GM12878 (cell line): Measurements from ENCODE around the gene CYB5B. TPM values are rescaled to one million over a fixed set of nuclear protein-coding genes. Genes with fewer than 3 reads are reported as not detected.

Experiments used
- BACH1 ChIP-seq: fragments of 450-650 bp; IDR thresholded peaks from 2 replicates; pipeline ENCODE4 v1.6.1; 2017; ENCODE audit warnings: mild to moderate bottlenecking, borderline replicate concordance
- CBFB ChIP-seq: IDR thresholded peaks from 2 replicates; pipeline ENCODE4 v1.6.1; 2016; ENCODE audit warnings: antibody characterized with exemption, low read depth
- CREM ChIP-seq: IDR thresholded peaks from 2 replicates; pipeline ENCODE4 v1.6.1; 2014; ENCODE audit warnings: antibody characterized with exemption, low read depth
- EZH2 ChIP-seq: IDR thresholded peaks from 2 replicates; pipeline ENCODE4 v1.6.1; 2012; ENCODE audit warnings: low read depth, mild to moderate bottlenecking, control low read depth, inconsistent platforms, low read length, borderline replicate concordance; ENCODE audit not compliant: control insufficient read depth
- HDAC6 ChIP-seq: fragments of 200-600 bp; sonication (generic); IDR thresholded peaks from one replicate; pipeline ENCODE4 v1.8.0; 2017; ENCODE audit warnings: antibody characterized with exemption; ENCODE audit not compliant: unreplicated experiment
- IRF4 ChIP-seq: IDR thresholded peaks from 2 replicates; pipeline ENCODE4 v1.6.1; 2011; ENCODE audit warnings: low read depth, low read length
- JUNB ChIP-seq: IDR thresholded peaks from 2 replicates; pipeline ENCODE4 v1.6.1; 2016; ENCODE audit warnings: antibody characterized with exemption, mild to moderate bottlenecking
- KAT2A ChIP-seq: conservative IDR thresholded peaks from 2 replicates; pipeline ENCODE4 v1.6.1; 2011; ENCODE audit warnings: low read depth, low read length; ENCODE audit not compliant: control insufficient read depth
- KLF5 ChIP-seq: fragments of 450-650 bp; IDR thresholded peaks from 2 replicates; pipeline ENCODE4 v1.6.1; 2014; ENCODE audit warnings: mild to moderate bottlenecking; ENCODE audit not compliant: partially characterized antibody
- LARP7 ChIP-seq: fragments of 450-650 bp; IDR thresholded peaks from 2 replicates; pipeline ENCODE4 v1.6.1; 2017; ENCODE audit warnings: mild to moderate bottlenecking
- MEF2A ChIP-seq: IDR thresholded peaks from 2 replicates; pipeline ENCODE4 v1.6.1; 2011; ENCODE audit warnings: low read depth, mild to moderate bottlenecking, low read length, moderate library complexity; ENCODE audit not compliant: insufficient read depth
- NFXL1 ChIP-seq: fragments of 450-650 bp; IDR thresholded peaks from 2 replicates; pipeline ENCODE4 v1.6.1; 2017; ENCODE audit warnings: antibody characterized with exemption, mild to moderate bottlenecking, borderline replicate concordance
- NFYA ChIP-seq: IDR thresholded peaks from 2 replicates; pipeline ENCODE4 v1.6.1; 2011; ENCODE audit warnings: low read depth, mild to moderate bottlenecking, low read length, improper control_type of control experiment, borderline replicate concordance
- PAX5 ChIP-seq: IDR thresholded peaks from 2 replicates; pipeline ENCODE4 v1.6.1; 2011; ENCODE audit warnings: low read depth, low read length, borderline replicate concordance
- RBBP5 ChIP-seq: fragments of 200-600 bp; sonication (generic); conservative IDR thresholded peaks from 2 replicates; pipeline ENCODE4 v1.6.1; 2016
- RUNX3 ChIP-seq: IDR thresholded peaks from 2 replicates; pipeline ENCODE4 v1.6.1; 2012; ENCODE audit warnings: low read length, inconsistent platforms
- SIX5 ChIP-seq: IDR thresholded peaks from 2 replicates; pipeline ENCODE4 v1.6.1; 2011; ENCODE audit warnings: mild to moderate bottlenecking, low read depth, low read length, moderate library complexity; ENCODE audit not compliant: severe bottlenecking
- SMAD1 ChIP-seq: fragments of 450-650 bp; IDR thresholded peaks from 2 replicates; pipeline ENCODE4 v1.6.1; 2018; ENCODE audit warnings: mild to moderate bottlenecking, low read depth; ENCODE audit not compliant: partially characterized antibody
- SREBF1 ChIP-seq: IDR thresholded peaks from 2 replicates; pipeline ENCODE4 v1.6.1; 2012; ENCODE audit warnings: mild to moderate bottlenecking, low read length
- TARDBP ChIP-seq: IDR thresholded peaks from 2 replicates; pipeline ENCODE4 v1.6.1; 2016; ENCODE audit warnings: borderline replicate concordance
- TBL1XR1 ChIP-seq: IDR thresholded peaks from 2 replicates; pipeline ENCODE4 v1.6.1; 2012; ENCODE audit warnings: low read depth, low read length, improper control_type of control experiment
- ZZZ3 ChIP-seq: IDR thresholded peaks from 2 replicates; pipeline ENCODE4 v1.6.1; 2011; ENCODE audit warnings: low read depth; ENCODE audit not compliant: control insufficient read depth, insufficient read length
- polyA plus RNA-seq, 11 experiments: library from polyadenylated mRNA; depleted of rRNA in 4 of 11; unstranded in 6 of 11; stranded (reverse) in 5 of 11; fragments of >200 nt; fragmentation: Nextera tagmentation in 4 of 11; fragmentation: Illumina TruSeq in 1 of 11; extraction: Ambion mirVana in 4 of 11; extraction: Trizol in 1 of 11; gene quantifications; 1 replicate in 1 of 11; 2 replicates in 10 of 11; pipeline versions ENCODE4 v1.2.1 to v1.2.3, GENCODE V29; 2011 to 2016; ENCODE audit warnings: inconsistent platforms in 2 of 11, missing spikeins in 2 of 11, low read depth in 1 of 11
- total RNA-seq, 4 experiments: library from RNA; depleted of rRNA in 3 of 4; stranded (reverse); fragments of >200 nt in 3 of 4; fragmentation: Illumina TruSeq in 1 of 4; extraction: Trizol in 1 of 4; gene quantifications; 2 replicates each; pipeline versions ENCODE4 v1.2.1 to v1.2.3, GENCODE V29; 2013 to 2021
- TF ChIP-seq, protein P1 (sequence below): fragments of 450-650 bp; IDR thresholded peaks from 2 replicates; pipeline ENCODE4 v1.6.1; 2017; ENCODE audit warnings: antibody characterized with exemption, mild to moderate bottlenecking, moderate library complexity
- TF ChIP-seq, protein P2 (sequence below): IDR thresholded peaks from 2 replicates; pipeline ENCODE4 v1.6.1; 2012; ENCODE audit warnings: improper control_type of control experiment, low read depth, low read length; ENCODE audit not compliant: insufficient replicate concordance

Gene CYB5B
- total and polyA plus RNA-seq, 10 of the 15 experiments (the other 5 are each of a cell fraction or from before 2014, with no cell fraction given) = 145 to 305 (median 179) TPM

DNA sequence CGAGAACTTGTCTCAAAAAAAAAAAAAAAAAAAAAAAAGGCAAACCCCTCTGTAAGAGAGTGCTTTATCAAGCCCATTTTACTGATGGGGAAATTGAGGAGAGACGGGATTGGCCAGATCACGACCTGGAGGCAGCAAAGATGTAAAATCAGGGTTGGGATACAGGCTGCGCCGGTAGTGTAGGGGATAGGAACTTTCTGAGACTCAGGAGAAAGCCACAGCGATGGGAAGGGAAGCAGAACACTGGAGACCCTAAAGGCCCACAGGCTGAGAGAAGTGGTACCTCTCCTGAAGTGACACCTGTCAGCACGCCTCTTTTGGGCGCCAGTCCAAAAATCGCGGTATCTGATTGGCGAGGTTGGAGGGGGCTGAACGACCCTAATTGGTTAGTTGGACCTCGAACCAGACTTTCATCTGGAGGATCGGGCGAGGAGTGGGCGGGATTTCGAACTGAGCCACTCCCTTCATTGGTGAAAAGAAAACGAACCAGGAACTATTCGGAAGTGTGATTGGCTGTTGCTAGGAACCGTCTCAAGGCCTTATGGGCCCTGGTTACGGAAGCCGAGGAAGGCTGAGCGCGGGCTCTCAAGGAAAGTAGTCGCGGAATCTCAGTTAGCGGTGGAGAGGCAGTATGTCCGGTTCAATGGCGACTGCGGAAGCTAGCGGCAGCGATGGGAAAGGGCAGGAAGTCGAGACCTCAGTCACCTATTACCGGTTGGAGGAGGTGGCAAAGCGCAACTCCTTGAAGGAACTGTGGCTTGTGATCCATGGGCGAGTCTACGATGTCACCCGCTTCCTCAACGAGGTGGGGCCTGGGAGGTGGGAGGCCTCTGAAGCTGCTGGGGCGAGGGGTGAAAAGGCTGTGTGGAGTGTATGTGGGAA, at the start of gene CYB5B (continued):
- TF ChIP-seq NFXL1 (no peak), SMAD1 (peak; percentile 13), MEF2A (no peak), RUNX3 (peak; percentile 75), CREM (peak; percentile 79), LARP7 (0 out of 2 replicates have a peak, but pooled peaks have one; percentile 37), CBFB (peak; percentile 83; the same call in 1 of the 2 replicates), TBL1XR1 (0 out of 2 replicates have a peak, but pooled peaks have one; percentile 51), RBBP5 (no peak), EZH2 (no peak), JUNB (no peak), KAT2A (no peak), SREBF1 (peak; percentile 41; the same call in 1 of the 2 replicates), TARDBP (no peak), ZZZ3 (no peak), BACH1 (no peak), IRF4 (0 out of 2 replicates have a peak, but pooled peaks have one; percentile 37), HDAC6 (no peak), SIX5 (no peak), NFYA (peak; percentile 61; the same call in 1 of the 2 replicates), KLF5 (peak; percentile 27), PAX5 (no peak)
- TF ChIP-seq, protein P1, sequence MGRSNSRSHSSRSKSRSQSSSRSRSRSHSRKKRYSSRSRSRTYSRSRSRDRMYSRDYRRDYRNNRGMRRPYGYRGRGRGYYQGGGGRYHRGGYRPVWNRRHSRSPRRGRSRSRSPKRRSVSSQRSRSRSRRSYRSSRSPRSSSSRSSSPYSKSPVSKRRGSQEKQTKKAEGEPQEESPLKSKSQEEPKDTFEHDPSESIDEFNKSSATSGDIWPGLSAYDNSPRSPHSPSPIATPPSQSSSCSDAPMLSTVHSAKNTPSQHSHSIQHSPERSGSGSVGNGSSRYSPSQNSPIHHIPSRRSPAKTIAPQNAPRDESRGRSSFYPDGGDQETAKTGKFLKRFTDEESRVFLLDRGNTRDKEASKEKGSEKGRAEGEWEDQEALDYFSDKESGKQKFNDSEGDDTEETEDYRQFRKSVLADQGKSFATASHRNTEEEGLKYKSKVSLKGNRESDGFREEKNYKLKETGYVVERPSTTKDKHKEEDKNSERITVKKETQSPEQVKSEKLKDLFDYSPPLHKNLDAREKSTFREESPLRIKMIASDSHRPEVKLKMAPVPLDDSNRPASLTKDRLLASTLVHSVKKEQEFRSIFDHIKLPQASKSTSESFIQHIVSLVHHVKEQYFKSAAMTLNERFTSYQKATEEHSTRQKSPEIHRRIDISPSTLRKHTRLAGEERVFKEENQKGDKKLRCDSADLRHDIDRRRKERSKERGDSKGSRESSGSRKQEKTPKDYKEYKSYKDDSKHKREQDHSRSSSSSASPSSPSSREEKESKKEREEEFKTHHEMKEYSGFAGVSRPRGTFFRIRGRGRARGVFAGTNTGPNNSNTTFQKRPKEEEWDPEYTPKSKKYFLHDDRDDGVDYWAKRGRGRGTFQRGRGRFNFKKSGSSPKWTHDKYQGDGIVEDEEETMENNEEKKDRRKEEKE = no peak
- TF ChIP-seq, protein P2, sequence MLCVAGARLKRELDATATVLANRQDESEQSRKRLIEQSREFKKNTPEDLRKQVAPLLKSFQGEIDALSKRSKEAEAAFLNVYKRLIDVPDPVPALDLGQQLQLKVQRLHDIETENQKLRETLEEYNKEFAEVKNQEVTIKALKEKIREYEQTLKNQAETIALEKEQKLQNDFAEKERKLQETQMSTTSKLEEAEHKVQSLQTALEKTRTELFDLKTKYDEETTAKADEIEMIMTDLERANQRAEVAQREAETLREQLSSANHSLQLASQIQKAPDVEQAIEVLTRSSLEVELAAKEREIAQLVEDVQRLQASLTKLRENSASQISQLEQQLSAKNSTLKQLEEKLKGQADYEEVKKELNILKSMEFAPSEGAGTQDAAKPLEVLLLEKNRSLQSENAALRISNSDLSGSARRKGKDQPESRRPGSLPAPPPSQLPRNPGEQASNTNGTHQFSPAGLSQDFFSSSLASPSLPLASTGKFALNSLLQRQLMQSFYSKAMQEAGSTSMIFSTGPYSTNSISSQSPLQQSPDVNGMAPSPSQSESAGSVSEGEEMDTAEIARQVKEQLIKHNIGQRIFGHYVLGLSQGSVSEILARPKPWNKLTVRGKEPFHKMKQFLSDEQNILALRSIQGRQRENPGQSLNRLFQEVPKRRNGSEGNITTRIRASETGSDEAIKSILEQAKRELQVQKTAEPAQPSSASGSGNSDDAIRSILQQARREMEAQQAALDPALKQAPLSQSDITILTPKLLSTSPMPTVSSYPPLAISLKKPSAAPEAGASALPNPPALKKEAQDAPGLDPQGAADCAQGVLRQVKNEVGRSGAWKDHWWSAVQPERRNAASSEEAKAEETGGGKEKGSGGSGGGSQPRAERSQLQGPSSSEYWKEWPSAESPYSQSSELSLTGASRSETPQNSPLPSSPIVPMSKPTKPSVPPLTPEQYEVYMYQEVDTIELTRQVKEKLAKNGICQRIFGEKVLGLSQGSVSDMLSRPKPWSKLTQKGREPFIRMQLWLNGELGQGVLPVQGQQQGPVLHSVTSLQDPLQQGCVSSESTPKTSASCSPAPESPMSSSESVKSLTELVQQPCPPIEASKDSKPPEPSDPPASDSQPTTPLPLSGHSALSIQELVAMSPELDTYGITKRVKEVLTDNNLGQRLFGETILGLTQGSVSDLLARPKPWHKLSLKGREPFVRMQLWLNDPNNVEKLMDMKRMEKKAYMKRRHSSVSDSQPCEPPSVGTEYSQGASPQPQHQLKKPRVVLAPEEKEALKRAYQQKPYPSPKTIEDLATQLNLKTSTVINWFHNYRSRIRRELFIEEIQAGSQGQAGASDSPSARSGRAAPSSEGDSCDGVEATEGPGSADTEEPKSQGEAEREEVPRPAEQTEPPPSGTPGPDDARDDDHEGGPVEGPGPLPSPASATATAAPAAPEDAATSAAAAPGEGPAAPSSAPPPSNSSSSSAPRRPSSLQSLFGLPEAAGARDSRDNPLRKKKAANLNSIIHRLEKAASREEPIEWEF = no peak
